GM18502 (cell line): ENCODE measurements around the gene PKDREJ.

Experiments
- ATAC-seq: cut with Tn5 transposase; IDR thresholded peaks from one replicate; pipeline ENCODE4 v1.9.1; 2021; ENCODE audit warnings: mild to moderate bottlenecking; ENCODE audit not compliant: unreplicated experiment, poor library complexity

PKDREJ gene

GRCh38 chr22:46241396-46242007, 21.6 kb downstream of the PKDREJ start:
- no peak for ATAC-seq

- no peak for ATAC-seq
These were observed 22.2 kb downstream of the PKDREJ start for GRCh38 chr22:46240907-46241306.

GRCh38 chr22:46240506-46240905, 22.6 kb downstream of the PKDREJ start:
- no peak for ATAC-seq

GRCh38 chr22:46240073-46240472, 23.1 kb downstream of the PKDREJ start:
- no peak for ATAC-seq

GRCh38 chr22:46239261-46240048, 23.7 kb downstream of the PKDREJ start:
- no peak for ATAC-seq

- ATAC-seq = no peak
These were observed 24.6 kb downstream of the PKDREJ start for GRCh38 chr22:46238541-46238940.

GRCh38 chr22:46237453-46238124, 25.6 kb downstream of the PKDREJ start:
- ATAC-seq = no peak

- ATAC-seq = no peak
These were observed 28.2 kb downstream of the PKDREJ start for GRCh38 chr22:46234969-46235368.

GRCh38 chr22:46233231-46233630, 29.9 kb downstream of the PKDREJ start:
- ATAC-seq = no peak

- no peak for ATAC-seq
These were observed 32.8 kb downstream of the PKDREJ start for GRCh38 chr22:46230262-46230901.

- no peak for ATAC-seq
These were observed 33.4 kb downstream of the PKDREJ start for GRCh38 chr22:46229701-46230100.

- ATAC-seq = no peak
These were observed 36.6 kb downstream of the PKDREJ start for GRCh38 chr22:46226577-46226976.

- ATAC-seq = no peak
These were observed 37.5 kb downstream of the PKDREJ start for GRCh38 chr22:46225631-46226030.

GRCh38 chr22:46224898-46225290, 38.2 kb downstream of the PKDREJ start:
- no peak for ATAC-seq

- ATAC-seq = no peak
These were observed 38.9 kb downstream of the PKDREJ start for GRCh38 chr22:46224044-46224897.

- no peak for ATAC-seq
These were observed 42.2 kb downstream of the PKDREJ start for GRCh38 chr22:46220921-46221320.

- no peak for ATAC-seq
These were observed 43.5 kb downstream of the PKDREJ start for GRCh38 chr22:46219636-46220035.

- no peak for ATAC-seq
These were observed 48.5 kb downstream of the PKDREJ start for GRCh38 chr22:46214616-46215015.

- no peak for ATAC-seq
These were observed 49.0 kb downstream of the PKDREJ start for GRCh38 chr22:46214149-46214548.

GRCh38 chr22:46213052-46213451, 50.1 kb downstream of the PKDREJ start:
- no peak for ATAC-seq
